Mucosa of descending colon (tissue), 3 donors: ENCODE results near the gene ADAMTS17. TPM values are rescaled to one million over a fixed set of nuclear protein-coding genes. Genes with fewer than 3 reads are reported as not detected.
A peak's percentile ranks its signal among the peaks of the same experiment; 100 is the strongest.

Experiments
- ATAC-seq: fragments of 200-7000 bp; cut with Tn5 transposase; one replicate; pipeline ENCODE4 v1.9.1; 2020; ENCODE audit warnings: mild to moderate bottlenecking, moderate library complexity
- DNase-seq, 3 donors: peaks; one replicate each; pipeline ENCODE4 v3.0.0-alpha.2; 2020
- H3K36me3 ChIP-seq: fragments of 200-600 bp; one replicate; pipeline ENCODE4 v1.8.0; 2021; ENCODE audit warnings: low read depth, mild to moderate bottlenecking
- H3K4me1 ChIP-seq: fragments of 200-600 bp; one replicate; pipeline ENCODE4 v1.8.0; 2021; ENCODE audit warnings: low read depth, mild to moderate bottlenecking
- H3K4me3 ChIP-seq: fragments of 200-600 bp; one replicate; pipeline ENCODE4 v1.8.0; 2021; ENCODE audit warnings: mild to moderate bottlenecking
- H3K9me3 ChIP-seq: fragments of 200-600 bp; one replicate; pipeline ENCODE4 v1.8.0; 2021; ENCODE audit warnings: mild to moderate bottlenecking
- CTCF ChIP-seq: fragments of 200-600 bp; IDR thresholded peaks from one replicate; pipeline ENCODE4 v1.8.0; 2022; ENCODE audit warnings: antibody characterized with exemption, mild to moderate bottlenecking
- intact Hi-C, 2 donors: fragments of 100-400 bp; cut with DNase I in 1 of 2; cut with micrococcal nuclease in 1 of 2; formaldehyde crosslinking; loops; one replicate each; pipeline versions ENCODE4 v1.11.0 to v1.11.1; 2022; cut with DNase I, micrococcal nuclease
- total RNA-seq, 3 donors: library from RNA; stranded (reverse); fragmentation: NEBNext Ultra II Directional in 2 of 3; extraction: Animal tissue kit (Norgen Biotek cat#: 25700) in 2 of 3; gene quantifications; one replicate each; pipeline versions ENCODE4 v1.2.1 to v1.2.4, GENCODE V29; 2021 to 2023
- donor health status: DM: no; HTN: no; CAD: no; lungs with moderate emphysema.
- donor health status: DM: no; HTN: no; CAD: no.
- donor health status: DM: no; HTN: yes; CAD: no.

Gene ADAMTS17
- total RNA-seq, 3 donors from 2014 or later = 5.2 to 13.8 (median 6.3) TPM

- no peak overlapping the region for H3K4me3 ChIP-seq
- H3K36me3 ChIP-seq = no peaks in the 10 kb centered on the region
- DNase-seq (no peak), ATAC-seq (no peak)
- no peaks in the 10 kb centered on the region for H3K9me3 ChIP-seq
- TF ChIP-seq CTCF = no peak
- H3K4me1 ChIP-seq = no peaks in the 10 kb centered on the region
- intact Hi-C loops = no loop called here
Observed at GRCh38 chr15:100241572-100242482, 99.9 kb downstream of the ADAMTS17 start.

GRCh38 chr15:100236981-100237720 is 104.6 kb downstream of the ADAMTS17 start:
- no peak overlapping the region for H3K4me3 ChIP-seq
- H3K4me1 ChIP-seq = no peaks in the 10 kb centered on the region
- DNase-seq (no peak), ATAC-seq (no peak)
- intact Hi-C loops = no loop called here
- no peak for TF ChIP-seq CTCF
- H3K9me3 ChIP-seq = no peaks in the 10 kb centered on the region
- no peaks in the 10 kb centered on the region for H3K36me3 ChIP-seq

- Histone ChIP-seq H3K36me3 (no peaks in the 10 kb centered on the region), H3K9me3 (no peaks in the 10 kb centered on the region), H3K4me3 (no peak overlapping the region), H3K4me1 (no peaks in the 10 kb centered on the region)
- DNase-seq (no peak), ATAC-seq (no peak)
- intact Hi-C loops = no loop called here
- no peak for TF ChIP-seq CTCF
Observed at GRCh38 chr15:100235030-100235617, 106.7 kb downstream of the ADAMTS17 start.

GRCh38 chr15:100234158-100235029 is 107.4 kb downstream of the ADAMTS17 start:
- Histone ChIP-seq H3K4me1 (no peaks in the 10 kb centered on the region), H3K4me3 (no peak overlapping the region), H3K9me3 (no peaks in the 10 kb centered on the region), H3K36me3 (no peaks in the 10 kb centered on the region)
- ATAC-seq (peak; percentile 42), DNase-seq (peak in 1 of 3 donors; percentile 25)
- TF ChIP-seq CTCF = no peak
- intact Hi-C loops = no loop called here

- ATAC-seq (peak; percentile 52), DNase-seq (peak in 1 of 3 donors; percentile 62)
- Histone ChIP-seq H3K4me3 (no peak overlapping the region), H3K36me3 (no peaks in the 10 kb centered on the region), H3K4me1 (no peaks in the 10 kb centered on the region), H3K9me3 (no peaks in the 10 kb centered on the region)
- no peak for TF ChIP-seq CTCF
- intact Hi-C loops = no loop called here
Observed at GRCh38 chr15:100230784-100231183, 111.0 kb downstream of the ADAMTS17 start.
